GM19351 (cell line): ENCODE results near the gene ATRX.
"Not testable (repeated sequence)": the region's sequence is repeated elsewhere in the genome, so short reads cannot be mapped to it uniquely, and the experiment has no call there.

ENCODE experiments used
- ATAC-seq: cut with Tn5 transposase; IDR thresholded peaks from one replicate; pipeline ENCODE4 v1.9.1; 2021; ENCODE audit warnings: mild to moderate bottlenecking, moderate library complexity; ENCODE audit not compliant: unreplicated experiment

ATRX gene

DNA sequence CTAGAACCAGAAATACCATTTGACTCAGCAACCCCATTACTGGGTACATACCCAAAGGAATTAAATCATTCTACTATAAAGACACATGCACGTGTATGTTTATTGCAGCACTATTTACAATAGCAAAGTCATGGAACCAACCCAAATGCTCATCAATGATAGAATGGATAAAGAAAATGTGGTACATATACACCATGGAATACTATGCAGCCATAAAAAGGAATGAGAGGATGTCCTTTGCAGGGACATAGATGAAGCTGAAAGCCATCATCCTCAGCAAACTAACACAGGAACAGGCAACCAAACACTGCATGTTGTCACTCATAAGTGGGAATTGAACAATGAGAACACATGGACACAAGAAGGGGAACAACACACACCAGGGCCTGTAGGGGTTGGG lies 285.9 kb downstream of the ATRX start:
- ATAC-seq = not testable (repeated sequence)

DNA sequence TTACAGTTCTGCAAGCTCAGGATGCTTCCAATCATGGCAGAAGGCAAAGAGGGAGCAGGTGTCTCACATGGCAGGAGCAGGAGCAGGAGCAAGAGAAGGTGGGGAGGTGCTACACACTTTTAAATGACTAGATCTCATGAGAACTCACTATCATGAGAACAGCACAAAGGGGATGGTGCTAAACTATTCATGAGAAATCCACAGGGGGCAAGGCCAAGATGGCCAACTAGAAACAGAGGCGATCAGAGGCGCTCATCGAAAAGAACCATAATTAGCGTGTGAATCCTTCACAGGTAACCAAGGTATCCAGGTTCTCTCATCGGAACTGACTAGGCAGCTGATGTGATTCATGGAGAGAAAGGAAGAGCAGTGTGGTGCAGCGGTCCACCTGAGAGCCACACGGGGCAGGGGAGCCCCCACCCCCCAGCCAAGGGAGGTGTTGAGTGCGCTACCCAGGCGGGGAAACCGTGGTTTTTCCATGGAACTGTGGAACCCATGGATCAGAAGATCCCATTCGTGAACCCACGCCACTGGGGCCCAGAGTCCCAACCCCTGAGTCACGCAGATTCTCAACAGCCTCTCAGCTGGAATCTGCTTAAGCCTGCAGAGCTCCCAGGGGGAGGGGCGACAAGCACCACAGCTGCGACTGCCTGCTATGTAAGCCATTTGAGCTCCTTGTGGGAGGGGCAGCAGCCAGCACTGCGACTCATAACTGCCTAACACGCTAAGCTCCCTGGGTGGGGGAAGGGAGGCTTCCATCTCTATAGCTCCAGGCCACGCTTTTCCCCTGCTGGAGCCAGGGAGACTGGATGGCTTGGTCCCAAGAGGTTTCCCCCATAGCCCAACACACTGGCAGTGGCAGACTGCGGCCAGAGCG lies 292.1 kb downstream of the ATRX start:
- ATAC-seq = no peak

DNA sequence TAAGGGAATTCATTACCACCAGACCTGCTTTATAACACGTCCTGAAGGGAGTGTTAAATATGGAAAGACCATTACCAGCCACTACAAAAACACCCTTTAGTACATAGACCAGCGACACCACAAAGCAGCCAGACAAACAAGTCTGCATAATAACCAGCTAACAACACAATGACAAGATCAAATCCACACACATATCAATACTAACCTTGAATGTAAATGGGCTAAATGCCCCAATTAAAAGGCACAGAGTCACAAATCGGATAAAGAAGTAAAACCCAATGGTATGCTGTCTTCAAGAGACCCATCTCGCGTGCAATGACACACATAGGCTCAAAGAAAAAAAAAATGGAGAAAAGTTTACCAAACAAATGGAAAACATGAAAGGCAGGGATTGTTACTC lies 302.0 kb downstream of the ATRX start:
- no peak for ATAC-seq

DNA sequence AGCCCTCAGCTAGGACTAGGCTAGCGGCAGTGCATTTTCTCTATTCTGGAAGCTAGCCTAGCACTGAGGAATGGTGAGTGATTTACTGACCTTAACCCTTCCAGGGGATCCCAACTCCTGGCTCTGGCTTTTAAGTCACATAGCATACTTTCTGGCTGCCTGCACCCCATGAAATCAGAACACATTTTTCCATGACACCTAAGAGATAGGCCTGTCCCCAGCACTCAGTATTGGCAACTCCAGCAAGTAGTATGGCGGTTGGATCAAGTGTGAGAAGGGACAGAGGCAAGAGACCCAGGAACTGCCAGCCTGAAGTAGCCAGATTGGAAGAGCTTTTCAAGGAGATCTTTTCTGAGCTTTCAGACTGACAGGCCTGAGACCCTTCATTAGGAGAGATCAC lies 330.6 kb downstream of the ATRX start:
- no peak for ATAC-seq
